HL-60 (cell line): ENCODE measurements around the gene MID1.

Experiments used
- POLR2AphosphoS5 ChIP-seq: IDR thresholded peaks from 2 replicates; pipeline ENCODE4 v1.6.1; 2012; ENCODE audit warnings: low read depth
- TF ChIP-seq, protein P1 (sequence below): IDR thresholded peaks from one replicate; pipeline ENCODE4 v1.5.1; 2011; ENCODE audit warnings: low read length, control low read depth, inconsistent platforms; ENCODE audit not compliant: insufficient read depth
- TF ChIP-seq, protein P2 (sequence below): IDR thresholded peaks from 2 replicates; pipeline ENCODE4 v1.6.1; 2012; ENCODE audit warnings: low read depth; ENCODE audit not compliant: insufficient replicate concordance

DNA sequence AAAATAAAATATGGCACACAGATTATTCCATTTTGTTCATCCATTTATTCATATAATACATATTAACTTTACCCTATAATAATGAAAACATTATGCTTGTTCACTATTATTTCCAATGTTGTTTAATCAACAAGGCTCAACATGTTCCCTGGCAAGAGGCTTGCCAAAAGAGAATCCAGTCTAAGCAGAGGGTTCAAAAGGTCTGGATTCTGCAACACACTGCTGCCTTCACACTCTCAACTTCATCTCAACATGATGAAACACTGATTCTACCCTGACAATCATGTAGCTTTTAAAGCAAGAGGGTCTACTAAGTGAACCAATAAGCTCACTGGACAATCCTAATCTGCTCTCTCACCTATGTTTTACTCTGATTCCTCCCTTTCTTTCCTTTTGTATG is 101.1 kb downstream of the MID1 start:
- TF ChIP-seq, protein P1, sequence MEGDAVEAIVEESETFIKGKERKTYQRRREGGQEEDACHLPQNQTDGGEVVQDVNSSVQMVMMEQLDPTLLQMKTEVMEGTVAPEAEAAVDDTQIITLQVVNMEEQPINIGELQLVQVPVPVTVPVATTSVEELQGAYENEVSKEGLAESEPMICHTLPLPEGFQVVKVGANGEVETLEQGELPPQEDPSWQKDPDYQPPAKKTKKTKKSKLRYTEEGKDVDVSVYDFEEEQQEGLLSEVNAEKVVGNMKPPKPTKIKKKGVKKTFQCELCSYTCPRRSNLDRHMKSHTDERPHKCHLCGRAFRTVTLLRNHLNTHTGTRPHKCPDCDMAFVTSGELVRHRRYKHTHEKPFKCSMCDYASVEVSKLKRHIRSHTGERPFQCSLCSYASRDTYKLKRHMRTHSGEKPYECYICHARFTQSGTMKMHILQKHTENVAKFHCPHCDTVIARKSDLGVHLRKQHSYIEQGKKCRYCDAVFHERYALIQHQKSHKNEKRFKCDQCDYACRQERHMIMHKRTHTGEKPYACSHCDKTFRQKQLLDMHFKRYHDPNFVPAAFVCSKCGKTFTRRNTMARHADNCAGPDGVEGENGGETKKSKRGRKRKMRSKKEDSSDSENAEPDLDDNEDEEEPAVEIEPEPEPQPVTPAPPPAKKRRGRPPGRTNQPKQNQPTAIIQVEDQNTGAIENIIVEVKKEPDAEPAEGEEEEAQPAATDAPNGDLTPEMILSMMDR = no peak
- TF ChIP-seq POLR2AphosphoS5 = no peak
- TF ChIP-seq, protein P2, sequence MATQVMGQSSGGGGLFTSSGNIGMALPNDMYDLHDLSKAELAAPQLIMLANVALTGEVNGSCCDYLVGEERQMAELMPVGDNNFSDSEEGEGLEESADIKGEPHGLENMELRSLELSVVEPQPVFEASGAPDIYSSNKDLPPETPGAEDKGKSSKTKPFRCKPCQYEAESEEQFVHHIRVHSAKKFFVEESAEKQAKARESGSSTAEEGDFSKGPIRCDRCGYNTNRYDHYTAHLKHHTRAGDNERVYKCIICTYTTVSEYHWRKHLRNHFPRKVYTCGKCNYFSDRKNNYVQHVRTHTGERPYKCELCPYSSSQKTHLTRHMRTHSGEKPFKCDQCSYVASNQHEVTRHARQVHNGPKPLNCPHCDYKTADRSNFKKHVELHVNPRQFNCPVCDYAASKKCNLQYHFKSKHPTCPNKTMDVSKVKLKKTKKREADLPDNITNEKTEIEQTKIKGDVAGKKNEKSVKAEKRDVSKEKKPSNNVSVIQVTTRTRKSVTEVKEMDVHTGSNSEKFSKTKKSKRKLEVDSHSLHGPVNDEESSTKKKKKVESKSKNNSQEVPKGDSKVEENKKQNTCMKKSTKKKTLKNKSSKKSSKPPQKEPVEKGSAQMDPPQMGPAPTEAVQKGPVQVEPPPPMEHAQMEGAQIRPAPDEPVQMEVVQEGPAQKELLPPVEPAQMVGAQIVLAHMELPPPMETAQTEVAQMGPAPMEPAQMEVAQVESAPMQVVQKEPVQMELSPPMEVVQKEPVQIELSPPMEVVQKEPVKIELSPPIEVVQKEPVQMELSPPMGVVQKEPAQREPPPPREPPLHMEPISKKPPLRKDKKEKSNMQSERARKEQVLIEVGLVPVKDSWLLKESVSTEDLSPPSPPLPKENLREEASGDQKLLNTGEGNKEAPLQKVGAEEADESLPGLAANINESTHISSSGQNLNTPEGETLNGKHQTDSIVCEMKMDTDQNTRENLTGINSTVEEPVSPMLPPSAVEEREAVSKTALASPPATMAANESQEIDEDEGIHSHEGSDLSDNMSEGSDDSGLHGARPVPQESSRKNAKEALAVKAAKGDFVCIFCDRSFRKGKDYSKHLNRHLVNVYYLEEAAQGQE = no peak
